Tibial nerve (tissue), 3 donors: ENCODE data around the gene POLR3C.

Experiments
- CTCF ChIP-seq, 5 experiments: fragments of 200-600 bp in 3 of 5; fragments of 450-650 bp in 2 of 5; sonication (generic) in 3 of 5; IDR thresholded peaks; one replicate each; pipeline ENCODE4 v1.5.1; 2016 to 2019; ENCODE audit warnings: antibody characterized with exemption in 5 of 5, mild to moderate bottlenecking in 3 of 5, moderate library complexity in 2 of 5
- POLR2A ChIP-seq, 2 donors: fragments of 450-650 bp; IDR thresholded peaks; one replicate each; pipeline ENCODE4 v1.6.1; 2017; ENCODE audit warnings: antibody characterized with exemption in 2 of 2, mild to moderate bottlenecking in 2 of 2, moderate library complexity in 2 of 2

- TF ChIP-seq CTCF (IDR thresholded peaks at IDR 0.05) (no peak), POLR2A (IDR thresholded peaks at IDR 0.05) (no peak)
Observed at GRCh38 chr1:145788580-145788979, 35.4 kb upstream of the POLR3C start.
